Osteocyte (in vitro differentiated cells): Measurements from ENCODE around the gene FBXO15. TPM values are rescaled to one million over a fixed set of nuclear protein-coding genes. Genes with fewer than 3 reads are reported as not detected.

ENCODE experiments used
- DNase-seq: peaks from one replicate; pipeline ENCODE4 v3.0.0; 2021; ENCODE audit warnings: mixed read lengths; ENCODE audit not compliant: unreplicated experiment; ENCODE audit errors: extremely low spot score
- H3K27ac Mint-ChIP-seq: one replicate; pipeline ENCODE4 v1.8.0; 2021; ENCODE audit warnings: mild to moderate bottlenecking, mixed read lengths; ENCODE audit not compliant: unreplicated experiment
- H3K27me3 Mint-ChIP-seq: one replicate; pipeline ENCODE4 v1.8.0; 2021; ENCODE audit warnings: mixed read lengths; ENCODE audit not compliant: unreplicated experiment
- H3K36me3 Mint-ChIP-seq: one replicate; pipeline ENCODE4 v1.8.0; 2021; ENCODE audit warnings: mixed read lengths; ENCODE audit not compliant: unreplicated experiment
- H3K4me1 Mint-ChIP-seq: one replicate; pipeline ENCODE4 v1.8.0; 2021; ENCODE audit warnings: mixed read lengths; ENCODE audit not compliant: unreplicated experiment
- H3K4me3 Mint-ChIP-seq: one replicate; pipeline ENCODE4 v1.8.0; 2021; ENCODE audit warnings: mild to moderate bottlenecking, moderate library complexity, mixed read lengths; ENCODE audit not compliant: unreplicated experiment
- H3K9me3 Mint-ChIP-seq: one replicate; pipeline ENCODE4 v1.8.0; 2021; ENCODE audit warnings: mixed read lengths; ENCODE audit not compliant: unreplicated experiment
- total RNA-seq: library from RNA; stranded (reverse); gene quantifications from 2 replicates; pipeline ENCODE4 v1.2.1, GENCODE V29; 2021
- TF ChIP-seq, protein P1 (sequence below): fragments of 200-600 bp; sonication (generic); IDR thresholded peaks from 2 replicates; pipeline ENCODE4 v1.5.0; 2021; ENCODE audit warnings: antibody characterized with exemption, mild to moderate bottlenecking, moderate library complexity

FBXO15 gene
- total RNA-seq, 1 donor from 2014 or later, result 0.86 TPM

GRCh38 chr18:74081966-74082741 is 65.5 kb downstream of the FBXO15 start:
- Mint-ChIP-seq H3K9me3 (no peaks in the 10 kb centered on the region), H3K27me3 (peaks cover 5% of the 10 kb centered on the region), H3K4me1 (peaks cover 2% of the 10 kb centered on the region), H3K4me3 (no peak overlapping the region), H3K27ac (peak overlapping the region; percentile 53), H3K36me3 (no peaks in the 10 kb centered on the region)
- TF ChIP-seq, protein P1, sequence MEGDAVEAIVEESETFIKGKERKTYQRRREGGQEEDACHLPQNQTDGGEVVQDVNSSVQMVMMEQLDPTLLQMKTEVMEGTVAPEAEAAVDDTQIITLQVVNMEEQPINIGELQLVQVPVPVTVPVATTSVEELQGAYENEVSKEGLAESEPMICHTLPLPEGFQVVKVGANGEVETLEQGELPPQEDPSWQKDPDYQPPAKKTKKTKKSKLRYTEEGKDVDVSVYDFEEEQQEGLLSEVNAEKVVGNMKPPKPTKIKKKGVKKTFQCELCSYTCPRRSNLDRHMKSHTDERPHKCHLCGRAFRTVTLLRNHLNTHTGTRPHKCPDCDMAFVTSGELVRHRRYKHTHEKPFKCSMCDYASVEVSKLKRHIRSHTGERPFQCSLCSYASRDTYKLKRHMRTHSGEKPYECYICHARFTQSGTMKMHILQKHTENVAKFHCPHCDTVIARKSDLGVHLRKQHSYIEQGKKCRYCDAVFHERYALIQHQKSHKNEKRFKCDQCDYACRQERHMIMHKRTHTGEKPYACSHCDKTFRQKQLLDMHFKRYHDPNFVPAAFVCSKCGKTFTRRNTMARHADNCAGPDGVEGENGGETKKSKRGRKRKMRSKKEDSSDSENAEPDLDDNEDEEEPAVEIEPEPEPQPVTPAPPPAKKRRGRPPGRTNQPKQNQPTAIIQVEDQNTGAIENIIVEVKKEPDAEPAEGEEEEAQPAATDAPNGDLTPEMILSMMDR, result peak; percentile 34
- no peak for DNase-seq

GRCh38 chr18:74078257-74078656 is 69.4 kb downstream of the FBXO15 start:
- H3K9me3 Mint-ChIP-seq, result no peaks in the 10 kb centered on the region
- H3K27me3 Mint-ChIP-seq, result peaks cover 4% of the 10 kb centered on the region
- DNase-seq, result no peak
- TF ChIP-seq, protein P1, result no peak
- peaks cover 2% of the 10 kb centered on the region for H3K4me1 Mint-ChIP-seq
- H3K27ac Mint-ChIP-seq, result no peak overlapping the region
- H3K36me3 Mint-ChIP-seq, result no peaks in the 10 kb centered on the region
- H3K4me3 Mint-ChIP-seq, result no peak overlapping the region

- H3K36me3 Mint-ChIP-seq, result no peaks in the 10 kb centered on the region
- H3K9me3 Mint-ChIP-seq, result no peaks in the 10 kb centered on the region
- no peak overlapping the region for H3K4me3 Mint-ChIP-seq
- TF ChIP-seq, protein P1, result no peak
- H3K4me1 Mint-ChIP-seq, result no peaks in the 10 kb centered on the region
- no peak for DNase-seq
- peaks cover 4% of the 10 kb centered on the region for H3K27me3 Mint-ChIP-seq
- H3K27ac Mint-ChIP-seq, result no peak overlapping the region
These were observed 72.7 kb downstream of the FBXO15 start for GRCh38 chr18:74074668-74075564.

DNA sequence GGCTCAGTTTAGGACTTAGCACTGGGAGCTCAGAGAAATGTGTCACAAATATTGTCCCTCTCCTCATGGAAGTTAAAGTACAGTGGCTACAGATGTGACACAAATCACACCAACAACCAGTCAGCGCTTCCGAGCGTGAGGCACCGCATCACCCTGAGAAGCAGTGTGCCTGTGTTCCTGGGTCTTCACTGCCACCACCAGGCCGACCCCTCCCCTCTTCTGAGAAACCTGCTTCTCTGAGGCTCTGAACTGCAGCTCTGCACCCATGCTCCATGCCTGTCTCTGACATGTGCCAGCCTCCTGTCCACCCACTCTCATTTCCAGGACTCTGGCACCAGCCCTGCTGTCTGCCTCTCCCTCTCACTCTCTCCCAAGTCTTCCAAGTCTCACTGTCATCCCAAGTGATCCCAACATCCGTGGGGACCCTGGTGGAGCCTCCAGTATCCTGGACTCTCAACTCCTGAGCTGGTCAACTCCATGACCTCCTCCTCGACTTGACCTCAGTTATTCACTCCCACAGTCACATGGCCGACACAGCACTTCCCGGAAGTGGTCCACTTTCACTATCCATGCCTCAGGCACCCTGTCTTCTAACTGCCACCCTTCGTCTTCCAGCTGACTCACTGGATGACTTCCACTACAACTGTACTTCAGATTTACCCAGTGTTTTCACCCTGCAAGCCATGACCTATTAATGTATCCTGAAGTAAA is 73.5 kb downstream of the FBXO15 start:
- no peak overlapping the region for H3K27ac Mint-ChIP-seq
- no peaks in the 10 kb centered on the region for H3K4me1 Mint-ChIP-seq
- H3K27me3 Mint-ChIP-seq, result peaks cover 4% of the 10 kb centered on the region
- H3K36me3 Mint-ChIP-seq, result no peaks in the 10 kb centered on the region
- TF ChIP-seq, protein P1, result no peak
- H3K9me3 Mint-ChIP-seq, result no peaks in the 10 kb centered on the region
- H3K4me3 Mint-ChIP-seq, result no peak overlapping the region
- DNase-seq, result no peak
